Measurements from ENCODE around the gene USP17L27. TPM values are rescaled to one million over a fixed set of nuclear protein-coding genes. Genes with fewer than 3 reads are reported as not detected.
"Not testable (repeated sequence)": the region's sequence is repeated elsewhere in the genome, so short reads cannot be mapped to it uniquely, and the experiment has no call there.

Gene USP17L27, protein sequence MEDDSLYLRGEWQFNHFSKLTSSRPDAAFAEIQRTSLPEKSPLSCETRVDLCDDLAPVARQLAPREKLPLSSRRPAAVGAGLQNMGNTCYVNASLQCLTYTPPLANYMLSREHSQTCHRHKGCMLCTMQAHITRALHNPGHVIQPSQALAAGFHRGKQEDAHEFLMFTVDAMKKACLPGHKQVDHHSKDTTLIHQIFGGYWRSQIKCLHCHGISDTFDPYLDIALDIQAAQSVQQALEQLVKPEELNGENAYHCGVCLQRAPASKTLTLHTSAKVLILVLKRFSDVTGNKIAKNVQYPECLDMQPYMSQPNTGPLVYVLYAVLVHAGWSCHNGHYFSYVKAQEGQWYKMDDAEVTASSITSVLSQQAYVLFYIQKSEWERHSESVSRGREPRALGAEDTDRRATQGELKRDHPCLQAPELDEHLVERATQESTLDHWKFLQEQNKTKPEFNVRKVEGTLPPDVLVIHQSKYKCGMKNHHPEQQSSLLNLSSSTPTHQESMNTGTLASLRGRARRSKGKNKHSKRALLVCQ
- not detected for polyA plus RNA-seq (ENCODE audit: insufficient read length in 4 of 4)

GRCh38 chr4:9343848-9344247, at the start of gene USP17L27:
Gene USP17L27 (plus strand): TSS chr4:9344148. CDS start chr4:9344148, 0 bp downstream.
- DNase-seq (ENCODE audit: low read depth in 4 of 4, low spot score in 2 of 4): not testable (repeated sequence)

DNA sequence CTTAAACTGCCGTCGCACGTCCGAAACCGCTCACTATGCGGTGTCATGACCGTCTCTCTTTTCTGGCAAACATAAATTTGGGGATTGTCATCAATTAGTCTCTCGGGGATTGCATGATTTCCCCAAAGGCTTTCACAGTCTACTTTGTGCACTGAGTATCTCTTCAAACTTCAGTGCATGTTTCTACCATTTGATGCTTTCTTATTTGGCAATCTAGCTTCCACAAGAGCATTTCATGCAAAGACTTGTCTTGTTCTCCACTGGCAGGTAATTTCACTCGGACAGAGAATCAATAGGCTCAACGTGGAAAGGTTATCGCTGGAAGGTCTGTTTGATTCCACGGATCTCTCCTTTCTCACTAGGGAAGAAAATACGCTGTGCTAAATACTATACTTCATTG, 19.8 kb upstream of the USP17L27 start:
- DNase-seq (ENCODE audit: low read depth in 4 of 4, low spot score in 2 of 4): not testable (repeated sequence)

GRCh38 chr4:9324865-9325264, 19.1 kb upstream of the USP17L27 start, which contains the start of gene USP17L24:
Gene USP17L24 (plus strand): TSS chr4:9325165. CDS start chr4:9325165, 0 bp downstream.
- DNase-seq (ENCODE audit: low read depth in 4 of 4, low spot score in 2 of 4): not testable (repeated sequence)

GRCh38 chr4:9329611-9330010, 14.3 kb upstream of the USP17L27 start, which contains the start of gene USP17L25:
Gene USP17L25 (plus strand): TSS chr4:9329911. CDS start chr4:9329911, 0 bp downstream.
- not testable (repeated sequence) for DNase-seq (ENCODE audit: low read depth in 4 of 4, low spot score in 2 of 4)

GRCh38 chr4:9334358-9334757, 9.6 kb upstream of the USP17L27 start, which contains the start of gene USP17L26:
Gene USP17L26 (plus strand): TSS chr4:9334658. CDS start chr4:9334658, 0 bp downstream.
- DNase-seq (ENCODE audit: low read depth in 4 of 4, low spot score in 2 of 4): not testable (repeated sequence)

DNA sequence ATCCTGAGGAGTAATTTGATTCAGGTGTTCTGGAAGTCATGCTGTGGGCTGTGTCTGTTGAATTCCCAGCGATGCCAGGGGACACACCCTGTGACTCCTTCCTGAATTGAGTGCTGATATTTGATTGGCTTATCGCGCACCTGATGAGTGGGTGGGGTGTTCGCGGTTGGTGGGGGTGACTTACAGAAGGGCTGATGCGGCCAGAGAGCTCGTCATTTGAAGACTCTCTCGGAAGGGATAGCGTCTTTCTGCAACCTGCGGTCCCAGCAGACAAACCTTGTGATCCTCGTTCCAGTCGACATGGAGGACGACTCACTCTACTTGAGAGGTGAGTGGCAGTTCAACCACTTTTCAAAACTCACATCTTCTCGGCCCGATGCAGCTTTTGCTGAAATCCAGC, 4.8 kb upstream of the USP17L27 start, which contains the start of gene USP17L5:
Gene USP17L5 (plus strand): TSS at position 301 of the 400 bp plus-strand sequence. CDS start 0 bp downstream, at position 301.
- not testable (repeated sequence) for DNase-seq (ENCODE audit: low read depth in 4 of 4, low spot score in 2 of 4)

DNA sequence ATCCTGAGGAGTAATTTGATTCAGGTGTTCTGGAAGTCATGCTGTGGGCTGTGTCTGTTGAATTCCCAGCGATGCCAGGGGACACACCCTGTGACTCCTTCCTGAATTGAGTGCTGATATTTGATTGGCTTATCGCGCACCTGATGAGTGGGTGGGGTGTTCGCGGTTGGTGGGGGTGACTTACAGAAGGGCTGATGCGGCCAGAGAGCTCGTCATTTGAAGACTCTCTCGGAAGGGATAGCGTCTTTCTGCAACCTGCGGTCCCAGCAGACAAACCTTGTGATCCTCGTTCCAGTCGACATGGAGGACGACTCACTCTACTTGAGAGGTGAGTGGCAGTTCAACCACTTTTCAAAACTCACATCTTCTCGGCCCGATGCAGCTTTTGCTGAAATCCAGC, 4.6 kb downstream of the USP17L27 start, which contains the start of gene USP17L28:
Gene USP17L28 (plus strand): TSS at position 301 of the 400 bp plus-strand sequence. CDS start 0 bp downstream, at position 301.
- not testable (repeated sequence) for DNase-seq (ENCODE audit: low read depth in 4 of 4, low spot score in 2 of 4)

- not testable (repeated sequence) for DNase-seq (ENCODE audit: low read depth in 4 of 4, low spot score in 2 of 4)
Measured at GRCh38 chr4:9350866-9351265, 6.9 kb downstream of the USP17L27 start.

DNA sequence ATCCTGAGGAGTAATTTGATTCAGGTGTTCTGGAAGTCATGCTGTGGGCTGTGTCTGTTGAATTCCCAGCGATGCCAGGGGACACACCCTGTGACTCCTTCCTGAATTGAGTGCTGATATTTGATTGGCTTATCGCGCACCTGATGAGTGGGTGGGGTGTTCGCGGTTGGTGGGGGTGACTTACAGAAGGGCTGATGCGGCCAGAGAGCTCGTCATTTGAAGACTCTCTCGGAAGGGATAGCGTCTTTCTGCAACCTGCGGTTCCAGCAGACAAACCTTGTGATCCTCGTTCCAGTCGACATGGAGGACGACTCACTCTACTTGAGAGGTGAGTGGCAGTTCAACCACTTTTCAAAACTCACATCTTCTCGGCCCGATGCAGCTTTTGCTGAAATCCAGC, 9.4 kb downstream of the USP17L27 start, which contains the start of gene USP17L29:
Gene USP17L29 (plus strand): TSS at position 301 of the 400 bp plus-strand sequence. CDS start 0 bp downstream, at position 301.
- not testable (repeated sequence) for DNase-seq (ENCODE audit: low read depth in 4 of 4, low spot score in 2 of 4)

DNA sequence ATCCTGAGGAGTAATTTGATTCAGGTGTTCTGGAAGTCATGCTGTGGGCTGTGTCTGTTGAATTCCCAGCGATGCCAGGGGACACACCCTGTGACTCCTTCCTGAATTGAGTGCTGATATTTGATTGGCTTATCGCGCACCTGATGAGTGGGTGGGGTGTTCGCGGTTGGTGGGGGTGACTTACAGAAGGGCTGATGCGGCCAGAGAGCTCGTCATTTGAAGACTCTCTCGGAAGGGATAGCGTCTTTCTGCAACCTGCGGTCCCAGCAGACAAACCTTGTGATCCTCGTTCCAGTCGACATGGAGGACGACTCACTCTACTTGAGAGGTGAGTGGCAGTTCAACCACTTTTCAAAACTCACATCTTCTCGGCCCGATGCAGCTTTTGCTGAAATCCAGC, 18.9 kb downstream of the USP17L27 start, which contains the start of gene USP17L30:
Gene USP17L30 (plus strand): TSS at position 301 of the 400 bp plus-strand sequence. CDS start 0 bp downstream, at position 301.
- DNase-seq (ENCODE audit: low read depth in 4 of 4, low spot score in 2 of 4): not testable (repeated sequence)

GRCh38 chr4:9379881-9380280, 35.9 kb downstream of the USP17L27 start:
- not testable (repeated sequence) for DNase-seq (ENCODE audit: low read depth in 4 of 4, low spot score in 2 of 4)

GRCh38 chr4:9381012-9381534, 37.1 kb downstream of the USP17L27 start:
- peak in 2 of 4 donors; percentile 0 to 1 for DNase-seq (ENCODE audit: low read depth in 4 of 4, low spot score in 2 of 4)

DNA sequence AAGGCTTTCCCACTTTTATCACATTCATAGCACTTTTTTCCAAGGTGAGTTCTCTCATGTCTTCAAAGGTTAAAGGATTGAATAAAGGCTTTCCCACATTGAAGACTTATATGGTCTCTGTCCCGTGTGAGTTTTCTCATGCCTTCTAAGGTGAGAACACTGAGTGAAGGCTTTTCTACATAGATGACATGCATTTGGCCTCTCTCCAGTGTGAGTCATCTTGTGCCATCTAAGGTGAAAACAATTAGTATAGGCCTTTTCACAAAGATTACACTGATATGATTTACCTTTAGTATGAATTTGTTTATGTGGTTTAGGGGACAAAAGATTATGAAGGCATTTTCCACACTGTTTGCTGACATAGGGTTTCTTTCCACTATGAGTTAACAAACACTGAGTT, 40.2 kb downstream of the USP17L27 start:
- DNase-seq (ENCODE audit: low read depth in 4 of 4, low spot score in 2 of 4): no peak

DNA sequence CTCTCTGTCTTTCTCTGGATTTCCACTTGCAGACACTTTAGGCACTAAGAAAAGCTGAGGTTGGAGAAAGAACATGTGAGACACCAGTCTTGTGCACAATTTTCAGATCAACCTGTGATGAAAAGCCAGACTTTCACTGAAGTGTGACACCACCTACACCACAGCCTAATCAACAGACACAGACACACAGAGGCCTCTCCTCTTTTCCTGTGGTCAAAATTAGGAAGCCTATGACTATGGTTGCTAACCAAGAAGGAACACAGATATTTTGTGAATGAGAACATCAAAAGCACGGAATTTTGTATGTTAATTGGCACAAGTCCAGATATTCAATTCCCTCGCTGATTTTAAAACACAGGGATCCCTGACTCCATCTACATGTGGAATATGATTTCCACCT, 45.1 kb downstream of the USP17L27 start:
- not testable (repeated sequence) for DNase-seq (ENCODE audit: low read depth in 4 of 4, low spot score in 2 of 4)

Other genes starting within 250 kb of the USP17L27 start
- gene FAM90A26, start 173.7 kb upstream of the USP17L27 start, polyA plus RNA-seq (ENCODE audit: insufficient read length in 4 of 4): under 1 TPM in 1 of 4 donors, not detected in 3; 0.06 TPM
- not detected for gene USP17L10, start 133.5 kb upstream of the USP17L27 start, polyA plus RNA-seq (ENCODE audit: insufficient read length in 4 of 4)
- gene USP17L11, start 128.7 kb upstream of the USP17L27 start, polyA plus RNA-seq (ENCODE audit: insufficient read length in 4 of 4): not detected
- not detected for gene USP17L12, start 124.0 kb upstream of the USP17L27 start, polyA plus RNA-seq (ENCODE audit: insufficient read length in 4 of 4)
- gene USP17L13, start 119.3 kb upstream of the USP17L27 start, polyA plus RNA-seq (ENCODE audit: insufficient read length in 4 of 4): not detected
- gene USP17L15, start 109.8 kb upstream of the USP17L27 start, polyA plus RNA-seq (ENCODE audit: insufficient read length in 4 of 4): not detected
- not detected for gene USP17L17, start 100.3 kb upstream of the USP17L27 start, polyA plus RNA-seq (ENCODE audit: insufficient read length in 4 of 4)
- gene USP17L18, start 95.5 kb upstream of the USP17L27 start, polyA plus RNA-seq (ENCODE audit: insufficient read length in 4 of 4): not detected
- gene USP17L19, start 90.8 kb upstream of the USP17L27 start, polyA plus RNA-seq (ENCODE audit: insufficient read length in 4 of 4): not detected
- gene USP17L20, start 86.0 kb upstream of the USP17L27 start, polyA plus RNA-seq (ENCODE audit: insufficient read length in 4 of 4): not detected
- not detected for gene USP17L21, start 81.3 kb upstream of the USP17L27 start, polyA plus RNA-seq (ENCODE audit: insufficient read length in 4 of 4)
- gene USP17L22, start 76.5 kb upstream of the USP17L27 start, polyA plus RNA-seq (ENCODE audit: insufficient read length in 4 of 4): under 1 TPM in 1 of 4 donors, not detected in 3; 0.13 TPM
- gene USP17L24, start 19.0 kb upstream of the USP17L27 start, polyA plus RNA-seq (ENCODE audit: insufficient read length in 4 of 4): not detected
- gene USP17L25, start 14.2 kb upstream of the USP17L27 start, polyA plus RNA-seq (ENCODE audit: insufficient read length in 4 of 4): not detected
- not detected for gene USP17L26, start 9.5 kb upstream of the USP17L27 start, polyA plus RNA-seq (ENCODE audit: insufficient read length in 4 of 4)
- gene USP17L5, start 4.7 kb upstream of the USP17L27 start, polyA plus RNA-seq (ENCODE audit: insufficient read length in 4 of 4): not detected
- not detected for gene USP17L28, start 4.7 kb downstream of the USP17L27 start, polyA plus RNA-seq (ENCODE audit: insufficient read length in 4 of 4)
- not detected for gene USP17L29, start 9.5 kb downstream of the USP17L27 start, polyA plus RNA-seq (ENCODE audit: insufficient read length in 4 of 4)
- not detected for gene USP17L30, start 19.0 kb downstream of the USP17L27 start, polyA plus RNA-seq (ENCODE audit: insufficient read length in 4 of 4)
- gene DEFB131A, start 100.3 kb downstream of the USP17L27 start, polyA plus RNA-seq (ENCODE audit: insufficient read length in 4 of 4): not detected